ENCODE measurements around the gene HOXB3. TPM values are rescaled to one million over a fixed set of nuclear protein-coding genes. Genes with fewer than 3 reads are reported as not detected.

Gene HOXB3
- total RNA-seq, 1 donor from 2014 or later, result 2.5 TPM

DNA sequence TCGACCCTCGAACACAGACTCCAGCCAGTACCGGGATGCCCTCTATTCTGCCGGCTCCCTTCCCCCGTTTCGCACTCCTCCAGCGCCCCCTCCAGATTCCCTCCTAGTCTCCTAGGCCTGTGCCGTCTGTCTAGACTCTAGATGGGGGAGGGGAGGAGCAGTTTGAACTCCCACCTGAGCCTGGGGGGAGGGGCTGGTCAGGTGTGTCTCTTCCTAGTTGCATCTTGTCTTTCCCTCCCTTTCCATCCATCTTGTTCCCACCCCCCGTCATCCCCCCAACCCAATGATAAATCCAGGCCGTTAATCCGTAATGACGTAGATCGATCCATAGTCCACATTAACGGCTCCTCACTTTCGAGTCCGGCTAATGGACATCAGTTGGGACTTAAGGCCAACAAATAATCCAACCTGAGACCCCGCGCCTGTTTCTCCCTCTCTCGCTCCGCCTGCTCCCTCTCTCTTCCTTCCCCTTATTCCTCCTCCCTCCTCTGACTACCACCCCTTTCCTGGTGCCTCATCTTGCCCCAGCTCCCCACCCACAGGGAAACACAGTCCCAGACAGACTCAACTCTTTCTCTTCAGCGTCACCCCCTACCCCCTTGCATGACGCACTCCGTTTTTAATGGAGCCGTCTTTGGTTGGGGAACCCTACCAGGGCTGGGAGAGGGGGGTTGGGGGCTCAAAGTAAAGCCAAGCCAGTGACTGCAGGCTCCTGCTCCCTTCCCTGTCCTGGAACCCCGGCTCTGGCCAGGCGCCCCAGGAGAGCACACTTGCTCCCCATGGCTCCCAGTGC lies 6.9 kb upstream of the HOXB3 start:
- H3K27me3 Mint-ChIP-seq (ENCODE audit: insufficient read depth), result peaks cover 78% of the 10 kb centered on the region
- H3K9me3 Mint-ChIP-seq, result no peaks in the 10 kb centered on the region
- no peak for DNase-seq (ENCODE audit: low spot score)
- H3K27ac Mint-ChIP-seq, result peak overlapping the region; percentile 80
- intact Hi-C loops (cut with micrococcal nuclease), result loop anchor here (2.0 to 10.0 kb wide), 2 partner anchors 14 to 462 kb away; partner anchors contain the start of gene HOXB7
- H3K36me3 Mint-ChIP-seq (ENCODE audit: low read depth), result peaks cover 2% of the 10 kb centered on the region
- peak overlapping the region; percentile 77 for H3K4me3 Mint-ChIP-seq
- peaks cover 51% of the 10 kb centered on the region for H3K4me1 Mint-ChIP-seq (ENCODE audit: low read depth)

DNA sequence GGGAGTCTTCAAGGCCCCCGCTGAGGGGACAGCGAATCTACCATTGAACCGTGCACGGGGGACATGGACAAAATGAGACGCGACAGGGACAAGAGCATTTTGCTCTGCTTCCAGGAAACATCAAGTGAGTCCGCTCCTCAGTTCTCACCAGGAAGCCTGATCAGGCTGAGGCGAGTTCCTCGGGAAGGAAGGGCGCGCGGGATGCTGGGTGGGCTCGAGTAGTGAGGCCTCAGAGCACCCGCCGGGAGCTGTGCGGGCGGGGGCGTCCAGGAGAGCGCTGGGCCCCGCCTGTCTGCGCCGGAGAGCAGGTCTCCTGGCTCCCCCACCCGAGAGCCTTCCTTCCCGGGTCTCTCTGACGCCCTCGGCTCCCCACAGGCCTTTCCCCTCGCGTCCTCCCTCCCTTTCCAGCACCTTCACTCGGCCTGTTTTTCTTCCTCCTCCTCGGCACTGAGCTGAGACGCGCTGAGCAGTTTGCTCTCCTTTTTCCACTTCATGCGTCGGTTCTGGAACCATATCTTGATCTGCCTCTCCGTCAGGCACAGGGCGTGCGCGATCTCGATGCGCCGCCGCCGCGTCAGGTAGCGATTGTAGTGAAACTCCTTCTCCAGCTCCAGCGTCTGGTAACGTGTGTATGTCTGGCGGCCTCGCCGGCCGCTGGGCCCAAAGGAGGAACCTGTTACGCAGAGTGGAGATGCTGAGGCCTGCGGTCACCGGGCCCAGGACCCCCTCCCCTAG lies 6.1 kb upstream of the HOXB3 start:
- peak overlapping the region; percentile 33 for H3K27ac Mint-ChIP-seq
- intact Hi-C loops (cut with micrococcal nuclease), result loop anchor here (2.0 to 10.0 kb wide), 2 partner anchors 15 to 461 kb away; partner anchors contain the start of gene HOXB7
- DNase-seq (ENCODE audit: low spot score), result no peak

DNA sequence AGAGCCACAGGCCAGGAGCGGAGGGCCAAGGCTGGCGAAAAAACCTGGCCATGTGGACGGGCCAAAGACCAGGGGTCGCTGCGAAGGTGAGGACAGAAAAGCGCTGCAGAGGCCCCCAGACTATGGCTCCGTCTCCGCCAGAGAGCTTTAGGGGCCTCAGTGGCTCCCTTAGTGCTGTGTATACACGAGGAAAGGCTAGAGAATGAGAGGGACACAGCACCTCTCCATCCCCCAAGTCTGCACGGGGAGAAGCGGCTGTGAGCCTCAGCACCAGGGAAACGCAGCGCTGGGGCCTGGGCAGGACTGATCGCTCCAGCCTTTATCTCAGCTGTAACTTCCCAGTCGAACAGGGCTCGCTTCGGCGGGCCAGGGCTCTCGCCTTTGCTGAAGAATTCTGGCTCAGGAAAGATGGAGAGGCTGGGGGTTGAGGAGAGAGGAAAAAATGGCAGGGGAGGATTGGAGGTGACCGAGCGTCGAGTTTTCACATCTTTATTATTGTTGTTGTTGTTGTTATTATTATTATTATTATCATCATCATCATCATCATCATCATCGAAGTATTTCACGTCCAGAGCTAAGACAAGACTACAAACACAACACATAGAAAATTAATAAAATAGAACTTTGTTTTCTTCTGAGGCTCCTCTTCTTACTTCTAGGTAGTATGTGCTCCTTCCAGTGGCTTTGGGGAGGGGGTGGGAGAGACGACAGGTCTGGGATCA lies 5.4 kb upstream of the HOXB3 start:
- DNase-seq (ENCODE audit: low spot score), result no peak
- peaks cover 77% of the 10 kb centered on the region for H3K27me3 Mint-ChIP-seq (ENCODE audit: insufficient read depth)
- intact Hi-C loops (cut with micrococcal nuclease), result loop anchor here (10.0 kb wide), 1 partner anchor 461 kb away; no protein-coding TSS in a partner anchor
- peaks cover 51% of the 10 kb centered on the region for H3K4me1 Mint-ChIP-seq (ENCODE audit: low read depth)
- peaks cover 3% of the 10 kb centered on the region for H3K36me3 Mint-ChIP-seq (ENCODE audit: low read depth)
- H3K9me3 Mint-ChIP-seq, result no peaks in the 10 kb centered on the region
- H3K27ac Mint-ChIP-seq, result no peak overlapping the region
- H3K4me3 Mint-ChIP-seq, result peak overlapping the region; percentile 72

More for the DNA sequence above, 6.1 kb upstream of the HOXB3 start:
- Mint-ChIP-seq H3K9me3 (no peaks in the 10 kb centered on the region), H3K36me3 (ENCODE audit: low read depth) (peaks cover 2% of the 10 kb centered on the region), H3K4me1 (ENCODE audit: low read depth) (peaks cover 51% of the 10 kb centered on the region), H3K27me3 (ENCODE audit: insufficient read depth) (peaks cover 78% of the 10 kb centered on the region), H3K4me3 (peak overlapping the region; percentile 77)

DNA sequence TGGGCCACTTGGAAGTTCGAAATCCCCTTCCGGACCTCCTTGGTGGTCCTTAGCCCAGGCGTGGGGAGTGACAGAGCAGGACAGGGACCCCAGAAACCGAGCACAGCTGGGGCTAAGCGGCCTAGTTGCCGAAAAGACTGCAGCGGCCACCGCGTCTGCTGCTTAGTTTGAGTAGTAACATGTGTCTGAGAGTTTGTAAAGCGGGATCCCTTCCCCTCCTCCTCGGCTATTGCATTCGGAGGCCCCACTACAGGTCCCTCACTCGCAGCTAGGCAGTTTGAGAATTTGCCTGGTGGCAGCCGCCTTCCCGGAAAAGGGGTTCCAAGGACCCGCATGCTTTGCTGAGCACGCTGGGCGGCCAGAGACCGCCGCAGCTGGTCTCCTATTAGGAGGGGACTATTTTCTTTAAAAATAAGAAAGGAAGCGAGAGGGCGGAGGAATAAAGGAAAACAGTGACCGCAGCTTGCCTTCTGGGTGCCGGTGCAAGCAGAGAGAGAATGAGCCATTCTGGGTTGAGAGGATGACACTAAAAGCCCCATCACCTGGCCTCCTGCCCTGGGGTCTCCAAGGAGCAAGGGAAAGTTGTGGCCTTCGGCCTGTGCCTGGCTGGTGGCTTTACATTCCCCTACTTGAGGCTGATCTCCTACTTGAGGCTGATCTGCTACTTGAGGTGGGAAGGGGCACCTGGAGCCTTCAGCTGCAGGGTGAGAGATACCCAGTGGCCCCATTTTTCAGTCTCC lies 4.7 kb upstream of the HOXB3 start:
- no peaks in the 10 kb centered on the region for H3K9me3 Mint-ChIP-seq
- intact Hi-C loops (cut with micrococcal nuclease), result loop anchor here (1.0 to 10.0 kb wide), 2 partner anchors 258 to 460 kb away; no protein-coding TSS in a partner anchor
- H3K4me1 Mint-ChIP-seq (ENCODE audit: low read depth), result peaks cover 54% of the 10 kb centered on the region
- no peak overlapping the region for H3K27ac Mint-ChIP-seq
- H3K27me3 Mint-ChIP-seq (ENCODE audit: insufficient read depth), result peaks cover 77% of the 10 kb centered on the region
- peaks cover 5% of the 10 kb centered on the region for H3K36me3 Mint-ChIP-seq (ENCODE audit: low read depth)
- H3K4me3 Mint-ChIP-seq, result no peak overlapping the region
- DNase-seq (ENCODE audit: low spot score), result no peak

DNA sequence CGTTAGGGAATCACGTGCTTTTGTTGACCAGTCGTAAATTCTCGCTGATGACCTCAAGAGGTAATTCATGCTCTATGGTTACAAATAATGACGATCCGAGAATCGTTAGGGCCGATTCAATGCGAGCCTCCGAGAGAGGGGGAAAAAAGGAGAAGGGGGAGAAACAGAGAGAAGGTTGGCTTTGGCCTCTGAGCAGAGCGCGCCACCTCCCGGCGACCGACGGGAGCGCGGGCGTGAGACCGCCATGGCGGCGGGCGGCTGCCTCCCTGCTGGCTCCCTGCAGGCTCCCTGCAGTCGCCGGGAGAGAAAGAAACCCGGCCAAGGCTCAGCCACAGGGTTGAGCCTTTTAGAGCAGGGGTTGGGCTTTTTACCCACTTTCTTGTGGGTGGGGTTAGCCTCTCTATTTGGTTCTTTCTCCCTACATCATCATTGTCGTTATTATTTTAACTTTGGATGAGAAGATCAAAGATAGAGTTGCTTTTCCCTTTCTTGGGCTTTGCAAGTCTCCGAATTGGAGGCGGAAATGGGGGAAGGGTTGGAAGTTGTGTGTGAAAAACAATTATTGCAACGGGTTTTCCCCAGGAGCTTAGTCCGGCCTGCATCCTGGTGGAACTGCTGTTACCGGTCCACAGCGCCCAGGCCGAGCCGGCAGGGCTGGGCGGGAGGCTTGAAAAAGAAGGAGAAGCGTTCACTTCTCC lies 3.9 kb upstream of the HOXB3 start:
- H3K4me3 Mint-ChIP-seq, result peak overlapping the region; percentile 82
- no peak overlapping the region for H3K27ac Mint-ChIP-seq
- intact Hi-C loops (cut with micrococcal nuclease), result loop anchor here (1.0 to 10.0 kb wide), 5 partner anchors 258 to 569 kb away; no protein-coding TSS in a partner anchor
- DNase-seq (ENCODE audit: low spot score), result peak; percentile 79
- peaks cover 75% of the 10 kb centered on the region for H3K27me3 Mint-ChIP-seq (ENCODE audit: insufficient read depth)
- H3K36me3 Mint-ChIP-seq (ENCODE audit: low read depth), result peaks cover 7% of the 10 kb centered on the region
- H3K9me3 Mint-ChIP-seq, result no peaks in the 10 kb centered on the region
- peaks cover 59% of the 10 kb centered on the region for H3K4me1 Mint-ChIP-seq (ENCODE audit: low read depth)

DNA sequence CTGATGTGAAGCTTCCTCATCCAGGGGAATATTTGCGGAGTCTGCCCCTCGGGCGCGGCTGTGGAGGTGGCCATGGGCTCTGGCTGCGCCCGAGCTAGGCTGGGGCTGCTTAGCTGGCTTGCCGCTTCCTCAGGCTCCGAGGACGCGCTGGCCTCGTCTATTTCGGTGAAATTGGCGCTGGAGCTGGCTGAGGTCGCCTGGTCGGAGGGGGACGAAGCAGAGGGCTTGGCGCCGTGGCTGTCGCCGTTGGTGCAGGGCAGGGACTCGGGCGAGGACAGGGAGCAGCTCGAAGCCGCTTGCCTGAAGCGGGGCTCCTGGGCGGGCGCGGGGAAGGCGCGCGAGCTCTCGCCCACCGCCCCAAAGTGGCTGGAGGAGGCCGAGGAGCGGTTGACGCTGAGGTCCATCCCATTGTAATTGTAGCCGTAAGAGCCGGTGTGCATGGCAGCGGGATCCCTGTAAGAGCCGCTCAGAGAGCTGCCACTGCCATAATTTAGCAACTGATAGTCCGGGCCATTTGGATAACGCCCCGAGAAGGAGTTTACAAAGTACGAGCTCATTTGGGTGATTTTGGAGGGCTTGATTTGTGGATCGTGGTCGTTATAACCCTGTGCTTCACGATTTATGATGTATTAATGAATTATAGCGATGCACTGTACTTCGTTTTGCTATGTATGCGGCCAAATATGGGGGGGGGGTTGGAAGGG lies 3.2 kb upstream of the HOXB3 start, which contains the start of gene HOXB5:
HOXB5 (minus strand) TSS at position 654 of the 704 bp plus-strand sequence; CDS start at position 557, 97 bp downstream.
- H3K27me3 Mint-ChIP-seq (ENCODE audit: insufficient read depth), result peaks cover 76% of the 10 kb centered on the region
- no peak for DNase-seq (ENCODE audit: low spot score)
- peak within 1 kb of the TSS; percentile 82 for H3K4me3 Mint-ChIP-seq
- H3K27ac Mint-ChIP-seq, result peak within 1 kb of the TSS; percentile 34
- intact Hi-C loops (cut with micrococcal nuclease), result loop anchor here (1.0 to 10.0 kb wide), 4 partner anchors 286 to 568 kb away; no protein-coding TSS in a partner anchor
- no peaks in the 10 kb centered on the region for H3K9me3 Mint-ChIP-seq
- peaks cover 7% of the 10 kb centered on the region for H3K36me3 Mint-ChIP-seq (ENCODE audit: low read depth)
- peaks cover 58% of the 10 kb centered on the region for H3K4me1 Mint-ChIP-seq (ENCODE audit: low read depth)

DNA sequence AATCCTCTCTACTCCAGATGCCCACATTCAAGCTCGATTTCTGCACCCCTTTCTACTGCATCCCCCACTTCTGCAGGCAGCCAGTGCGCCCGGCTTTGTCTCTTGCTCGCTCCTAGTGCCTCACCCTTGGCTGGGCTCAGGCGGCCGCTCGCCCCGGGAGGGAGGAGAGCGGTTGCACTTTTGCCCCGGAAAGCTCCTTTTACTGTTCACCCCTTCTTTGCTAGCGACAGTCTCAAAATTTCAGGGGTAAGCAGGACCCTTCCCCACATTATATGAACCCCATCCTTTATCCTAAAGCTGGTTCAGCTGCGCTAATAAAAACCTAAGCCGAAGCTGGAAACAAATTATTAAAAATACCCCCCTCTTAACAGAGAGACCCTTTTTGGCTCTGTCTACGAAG lies 2.5 kb upstream of the HOXB3 start:
- peaks cover 70% of the 10 kb centered on the region for H3K27me3 Mint-ChIP-seq (ENCODE audit: insufficient read depth)
- peak overlapping the region; percentile 82 for H3K4me3 Mint-ChIP-seq
- H3K4me1 Mint-ChIP-seq (ENCODE audit: low read depth), result peaks cover 58% of the 10 kb centered on the region
- H3K9me3 Mint-ChIP-seq, result no peaks in the 10 kb centered on the region
- H3K27ac Mint-ChIP-seq, result no peak overlapping the region
- DNase-seq (ENCODE audit: low spot score), result no peak
- intact Hi-C loops (cut with micrococcal nuclease), result loop anchor here (2.0 to 10.0 kb wide), 3 partner anchors 286 to 458 kb away; no protein-coding TSS in a partner anchor
- H3K36me3 Mint-ChIP-seq (ENCODE audit: low read depth), result peaks cover 7% of the 10 kb centered on the region

DNA sequence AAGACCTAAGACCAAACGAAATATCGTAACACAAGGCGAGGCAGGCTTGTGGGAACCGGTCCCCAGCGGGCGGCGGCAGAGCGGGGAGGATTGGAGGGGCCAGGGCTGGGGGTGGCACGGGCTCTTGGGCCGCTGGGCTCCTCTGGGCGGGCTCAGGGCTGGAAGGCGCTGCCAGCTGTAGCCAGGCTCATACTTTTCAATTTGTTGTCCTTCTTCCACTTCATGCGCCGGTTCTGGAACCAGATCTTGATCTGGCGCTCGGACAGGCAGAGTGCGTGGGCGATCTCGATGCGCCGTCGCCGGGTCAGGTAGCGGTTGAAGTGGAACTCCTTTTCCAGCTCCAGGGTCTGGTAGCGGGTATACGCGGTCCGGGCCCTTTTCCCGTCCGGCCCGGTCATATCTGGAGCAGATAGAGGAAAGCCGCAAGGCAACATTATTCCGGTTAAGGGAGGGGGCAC lies 2.0 kb upstream of the HOXB3 start:
- Mint-ChIP-seq H3K9me3 (no peaks in the 10 kb centered on the region), H3K27me3 (ENCODE audit: insufficient read depth) (peaks cover 70% of the 10 kb centered on the region), H3K4me3 (no peak overlapping the region), H3K27ac (no peak overlapping the region), H3K4me1 (ENCODE audit: low read depth) (peaks cover 58% of the 10 kb centered on the region), H3K36me3 (ENCODE audit: low read depth) (peaks cover 7% of the 10 kb centered on the region)
- no peak for DNase-seq (ENCODE audit: low spot score)
- intact Hi-C loops (cut with micrococcal nuclease), result loop anchor here (2.0 to 10.0 kb wide), 3 partner anchors 285 to 457 kb away; no protein-coding TSS in a partner anchor

DNA sequence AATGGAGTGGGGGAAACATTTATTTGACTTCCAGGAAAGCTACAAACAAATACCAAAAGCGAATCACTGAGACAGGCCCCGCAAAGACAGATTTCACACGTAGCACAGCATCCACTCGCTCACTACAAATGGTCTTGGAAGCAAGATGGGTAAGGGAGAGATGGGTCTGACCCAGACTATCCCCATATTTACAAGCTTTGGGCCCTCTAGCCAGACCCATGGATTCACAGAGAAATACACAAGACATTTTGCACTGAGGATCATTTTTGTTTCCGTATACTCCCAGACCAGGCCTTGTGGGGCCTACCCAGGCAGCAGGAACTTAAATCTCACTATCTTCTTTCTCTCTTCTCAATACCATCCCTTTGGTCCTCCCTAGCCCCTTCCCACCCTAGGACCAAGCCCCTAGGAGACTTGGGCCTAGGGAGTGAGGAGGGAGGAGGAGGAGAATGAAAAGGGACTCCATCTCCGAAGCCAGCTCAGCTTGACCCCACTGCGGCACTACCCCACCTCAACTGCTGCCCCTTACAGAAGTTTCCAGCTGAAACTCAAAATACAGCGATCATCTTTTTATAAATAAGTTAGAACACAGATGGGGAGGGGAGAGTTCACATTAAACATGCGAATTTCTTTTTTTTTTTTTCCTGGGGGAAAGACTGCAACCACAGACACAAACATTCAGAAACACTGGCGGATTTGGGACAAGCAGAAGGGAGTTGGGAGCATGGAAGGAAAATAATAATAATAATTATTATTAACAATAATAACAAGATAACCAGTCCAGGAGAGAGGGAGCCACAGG lies 1.4 kb upstream of the HOXB3 start:
- intact Hi-C loops (cut with micrococcal nuclease), result loop anchor here (2.0 to 10.0 kb wide), 3 partner anchors 285 to 457 kb away; no protein-coding TSS in a partner anchor
- Mint-ChIP-seq H3K9me3 (no peaks in the 10 kb centered on the region), H3K36me3 (ENCODE audit: low read depth) (peaks cover 7% of the 10 kb centered on the region), H3K27me3 (ENCODE audit: insufficient read depth) (peaks cover 70% of the 10 kb centered on the region), H3K27ac (no peak overlapping the region), H3K4me1 (ENCODE audit: low read depth) (peaks cover 58% of the 10 kb centered on the region), H3K4me3 (no peak overlapping the region)
- DNase-seq (ENCODE audit: low spot score), result no peak

DNA sequence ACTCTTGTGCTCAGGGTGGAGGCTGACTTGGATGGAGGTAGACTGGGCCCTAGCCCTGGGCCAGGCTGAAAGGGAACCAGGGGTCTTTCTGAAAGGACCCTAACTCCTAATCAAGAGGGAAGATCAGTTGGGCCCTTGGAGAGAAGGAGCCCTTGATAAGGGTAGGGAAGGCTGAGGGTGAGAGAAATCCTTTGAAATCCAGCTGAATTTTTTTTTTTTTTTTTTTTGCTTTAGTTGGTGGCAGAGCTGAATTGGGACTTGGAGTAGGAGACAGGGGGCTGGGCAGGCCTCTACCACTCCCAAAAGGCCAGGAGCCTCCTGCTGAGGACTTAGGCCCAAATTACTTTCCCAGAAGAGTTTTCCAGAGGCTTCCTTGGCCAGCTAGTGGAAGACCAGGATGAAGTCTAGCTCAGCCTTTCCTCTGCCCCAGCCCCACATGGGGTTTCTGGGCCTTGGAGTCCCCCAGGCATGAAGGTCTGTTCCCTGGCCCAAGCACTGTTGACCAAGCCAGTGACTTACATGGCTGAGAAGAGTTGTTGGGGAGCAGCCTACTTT lies 643 bp upstream of the HOXB3 start:
- no peak for DNase-seq (ENCODE audit: low spot score)
- Mint-ChIP-seq H3K27ac (peak overlapping the region; percentile 40), H3K27me3 (ENCODE audit: insufficient read depth) (peaks cover 68% of the 10 kb centered on the region), H3K36me3 (ENCODE audit: low read depth) (peaks cover 5% of the 10 kb centered on the region), H3K9me3 (no peaks in the 10 kb centered on the region), H3K4me3 (no peak overlapping the region), H3K4me1 (ENCODE audit: low read depth) (peaks cover 62% of the 10 kb centered on the region)
- intact Hi-C loops (cut with micrococcal nuclease), result loop anchor here (10.0 kb wide), 1 partner anchor 456 kb away; no protein-coding TSS in a partner anchor

All from activated T-helper 1 cell treated with anti-CD3 and anti-CD28 coated beads, Interleukin-12 subunit alpha, Interleukin-12 subunit beta, Interleukin-2, Interleukin-4 antibody, amounts not matched to agents 30 ng/mL and 10 ng/mL and 1 ng/mL, durations not matched to agents 14 hours and 24 hours and 36 hours (primary cell).